NCI-H2107 treated with DMSO at 0.1 percent for 48 hours (cell line): ENCODE data around the gene CTNNA2.

Experiments used
- DNase-seq: peaks from one replicate; lab custom pipeline; 2025; ENCODE audit not compliant: unreplicated experiment; lab: John Stamatoyannopoulos, UW

Gene CTNNA2

GRCh38 chr2:79780781-79781180 is 267.9 kb downstream of the CTNNA2 start:
- no peak for DNase-seq

- DNase-seq, result no peak
Measured at GRCh38 chr2:79782576-79783452, 270.0 kb downstream of the CTNNA2 start.

GRCh38 chr2:79788952-79789651 is 276.3 kb downstream of the CTNNA2 start:
- DNase-seq, result no peak

GRCh38 chr2:79789811-79790210 is 277.0 kb downstream of the CTNNA2 start:
- DNase-seq, result no peak

GRCh38 chr2:79792090-79792489 is 279.2 kb downstream of the CTNNA2 start:
- no peak for DNase-seq

GRCh38 chr2:79793006-79793405 is 280.2 kb downstream of the CTNNA2 start:
- no peak for DNase-seq

- DNase-seq, result no peak
Measured at GRCh38 chr2:79796641-79797040, 283.8 kb downstream of the CTNNA2 start.

- no peak for DNase-seq
Measured at GRCh38 chr2:79798776-79799175, 285.9 kb downstream of the CTNNA2 start.

- DNase-seq, result no peak
Measured at GRCh38 chr2:79799729-79800128, 286.9 kb downstream of the CTNNA2 start.

GRCh38 chr2:79801082-79801481 is 288.2 kb downstream of the CTNNA2 start:
- peak; percentile 21 for DNase-seq

- no peak for DNase-seq
Measured at GRCh38 chr2:79817288-79817687, 304.4 kb downstream of the CTNNA2 start.

GRCh38 chr2:79820281-79820680 is 307.4 kb downstream of the CTNNA2 start:
- no peak for DNase-seq

- DNase-seq, result no peak
Measured at GRCh38 chr2:79822136-79822535, 309.3 kb downstream of the CTNNA2 start.

GRCh38 chr2:79824086-79824786 is 311.4 kb downstream of the CTNNA2 start:
- no peak for DNase-seq

- DNase-seq, result no peak
Measured at GRCh38 chr2:79827881-79828280, 315.0 kb downstream of the CTNNA2 start.

GRCh38 chr2:79830501-79830900 is 317.6 kb downstream of the CTNNA2 start:
- no peak for DNase-seq

- DNase-seq, result no peak
Measured at GRCh38 chr2:79831961-79832360, 319.1 kb downstream of the CTNNA2 start.

- DNase-seq, result peak; percentile 2
Measured at GRCh38 chr2:79832511-79833234, 319.8 kb downstream of the CTNNA2 start.

- no peak for DNase-seq
Measured at GRCh38 chr2:79833235-79833878, 320.5 kb downstream of the CTNNA2 start.

- DNase-seq, result no peak
Measured at GRCh38 chr2:79835911-79836310, 323.1 kb downstream of the CTNNA2 start.

- DNase-seq, result no peak
Measured at GRCh38 chr2:79844011-79844410, 331.2 kb downstream of the CTNNA2 start.
